Mesenchymal stem cell (in vitro differentiated cells and primary cell): ENCODE data around the gene NAXD. TPM values are rescaled to one million over a fixed set of nuclear protein-coding genes. Genes with fewer than 3 reads are reported as not detected.
"Not testable (repeated sequence)": the region's sequence is repeated elsewhere in the genome, so short reads cannot be mapped to it uniquely, and the experiment has no call there.

Source experiments
- DNase-seq: peaks from one replicate; pipeline ENCODE4 v3.0.0-alpha.2; 2013
- H2AFZ ChIP-seq: one replicate; pipeline ENCODE4 v1.6.1; 2013; ENCODE audit warnings: low read depth, mild to moderate bottlenecking, control low read depth, inconsistent platforms, low read length, moderate library complexity
- H2AK5ac ChIP-seq: 2 replicates; pipeline ENCODE4 v1.6.1; 2013; ENCODE audit warnings: low read length, moderate library complexity, mild to moderate bottlenecking, inconsistent platforms; ENCODE audit not compliant: severe bottlenecking
- H2BK120ac ChIP-seq: one replicate; pipeline ENCODE4 v1.6.1; 2013; ENCODE audit warnings: low read depth, mild to moderate bottlenecking, inconsistent platforms, low read length, moderate library complexity
- H2BK12ac ChIP-seq, 2 experiments: one replicate each; pipeline ENCODE4 v1.6.1; 2013; ENCODE audit warnings: inconsistent platforms in 2 of 2, low read length in 2 of 2, mild to moderate bottlenecking in 2 of 2, moderate library complexity in 2 of 2, control low read depth in 1 of 2
- H2BK15ac ChIP-seq: one replicate; pipeline ENCODE4 v1.6.1; 2013; ENCODE audit warnings: mild to moderate bottlenecking, low read depth, inconsistent platforms; ENCODE audit not compliant: poor library complexity, severe bottlenecking
- H2BK5ac ChIP-seq: 2 replicates; pipeline ENCODE4 v1.6.1; 2013; ENCODE audit warnings: low read depth, mild to moderate bottlenecking, low read length, control low read depth, inconsistent platforms; ENCODE audit not compliant: poor library complexity, severe bottlenecking
- H3K14ac ChIP-seq, 2 experiments: one replicate each; pipeline ENCODE4 v1.6.1; 2013; ENCODE audit warnings: inconsistent platforms in 2 of 2, low read length in 2 of 2, control low read depth in 1 of 2, mild to moderate bottlenecking in 1 of 2, moderate library complexity in 1 of 2
- H3K18ac ChIP-seq, 2 experiments: one replicate each; pipeline ENCODE4 v1.6.1; 2013; ENCODE audit warnings: inconsistent platforms in 2 of 2, low read length in 2 of 2, control low read depth in 1 of 2, low read depth in 1 of 2, mild to moderate bottlenecking in 1 of 2
- H3K23ac ChIP-seq, 2 experiments: one replicate each; pipeline ENCODE4 v1.6.1; 2013; ENCODE audit warnings: inconsistent platforms in 2 of 2, low read length in 2 of 2, mild to moderate bottlenecking in 2 of 2, moderate library complexity in 2 of 2, control low read depth in 1 of 2
- H3K27ac ChIP-seq: 2 replicates; pipeline ENCODE4 v1.5.1; 2013; ENCODE audit warnings: mild to moderate bottlenecking, moderate library complexity, low read length, control low read depth, inconsistent platforms; ENCODE audit not compliant: poor library complexity, severe bottlenecking
- H3K27me3 ChIP-seq, 2 experiments: 2 replicates each; pipeline versions ENCODE4 v1.6.1 to v1.7.0; 2013; ENCODE audit warnings: low read length in 2 of 2, mild to moderate bottlenecking in 2 of 2, moderate library complexity in 2 of 2, control low read depth in 1 of 2, inconsistent platforms in 1 of 2; ENCODE audit not compliant: control insufficient read depth in 1 of 2, insufficient read depth in 1 of 2
- H3K36me3 ChIP-seq, 2 experiments: 2 replicates each; pipeline versions ENCODE4 v1.6.1 to v1.7.0; 2013; ENCODE audit warnings: low read length in 2 of 2, control low read depth in 1 of 2, inconsistent platforms in 1 of 2, low read depth in 1 of 2, mild to moderate bottlenecking in 1 of 2; ENCODE audit not compliant: insufficient read depth in 2 of 2, control insufficient read depth in 1 of 2
- H3K4ac ChIP-seq, 2 experiments: one replicate each; pipeline ENCODE4 v1.6.1; 2013; ENCODE audit warnings: inconsistent platforms in 2 of 2, low read length in 2 of 2, mild to moderate bottlenecking in 2 of 2, moderate library complexity in 2 of 2, control low read depth in 1 of 2, low read depth in 1 of 2
- H3K4me1 ChIP-seq: 2 replicates; pipeline ENCODE4 v1.6.1; 2013; ENCODE audit warnings: low read depth, low read length, control low read depth; ENCODE audit not compliant: control insufficient read depth, insufficient read depth
- H3K4me2 ChIP-seq: 2 replicates; pipeline ENCODE4 v1.6.1; 2013; ENCODE audit warnings: low read length, mild to moderate bottlenecking, inconsistent platforms; ENCODE audit not compliant: poor library complexity, severe bottlenecking
- H3K4me3 ChIP-seq, 2 experiments: 2 replicates each; pipeline versions ENCODE4 v1.5.1 to v1.7.0; 2013; ENCODE audit warnings: low read length in 2 of 2, mild to moderate bottlenecking in 2 of 2, control low read depth in 1 of 2, low read depth in 1 of 2; ENCODE audit not compliant: insufficient read depth in 1 of 2
- H3K79me1 ChIP-seq: replicated peaks from 2 replicates; pipeline ENCODE4 v1.6.1; 2013; ENCODE audit warnings: mild to moderate bottlenecking, control low read depth, low read length, inconsistent platforms; ENCODE audit not compliant: poor library complexity, severe bottlenecking
- H3K9ac ChIP-seq: 2 replicates; pipeline ENCODE4 v1.7.0; 2013; ENCODE audit warnings: mild to moderate bottlenecking, low read length, moderate library complexity
- H3K9me3 ChIP-seq: 2 replicates; pipeline ENCODE4 v1.7.0; 2013; ENCODE audit warnings: mild to moderate bottlenecking, low read length; ENCODE audit not compliant: control insufficient read depth
- H4K8ac ChIP-seq: one replicate; pipeline ENCODE4 v1.6.1; 2013; ENCODE audit warnings: inconsistent platforms, mild to moderate bottlenecking, low read length, moderate library complexity
- H4K91ac ChIP-seq: one replicate; pipeline ENCODE4 v1.6.1; 2013; ENCODE audit warnings: mild to moderate bottlenecking, low read length, inconsistent platforms
- WGBS: methylation state at CpG from one replicate; pipeline ENCODE4 v1.1.7; 2013; ENCODE audit warnings: mixed read lengths; 5-methylcytosine and 5-hydroxymethylcytosine counted together
- polyA plus RNA-seq, 2 experiments: library from polyadenylated mRNA; stranded (reverse); fragments of 200-250 nt; gene quantifications; one replicate each; pipeline ENCODE4 v1.2.3, GENCODE V29; 2013

NAXD gene
- 17.1 TPM for polyA plus RNA-seq (2013, experiment 1 of 2)
- 17.1 TPM for polyA plus RNA-seq (2013, experiment 2 of 2)

GRCh38 chr13:110615322-110616102, at the start of gene NAXD:
Gene NAXD, plus strand, starts transcription at chr13:110615545. Its CDS starts 57 bp downstream, at chr13:110615602.
- Histone ChIP-seq H3K27me3 (no peaks in the 10 kb centered on the region), H2AFZ (peak within 1 kb of the TSS; percentile 98), H2BK5ac (peak within 1 kb of the TSS; percentile 93), H3K36me3 (no peaks in the 10 kb centered on the region), H3K4ac (peak within 1 kb of the TSS; percentile 90 to 98), H2AK5ac (peak within 1 kb of the TSS; percentile 69), H3K4me2 (peak within 1 kb of the TSS; percentile 97), H3K23ac (peak within 1 kb of the TSS; percentile 74 to 93), H3K4me1 (peaks cover 17% of the 10 kb centered on the region), H3K9me3 (no peaks in the 10 kb centered on the region), H2BK15ac (peak within 1 kb of the TSS; percentile 80), H4K8ac (peak within 1 kb of the TSS; percentile 99), H2BK12ac (peak within 1 kb of the TSS; percentile 2 to 90), H3K14ac (peak within 1 kb of the TSS; percentile 43 to 98), H3K4me3 (peak within 1 kb of the TSS; percentile 91 to 99), H2BK120ac (peak within 1 kb of the TSS; percentile 67), H3K27ac (peak within 1 kb of the TSS; percentile 74), H3K9ac (peak within 1 kb of the TSS; percentile 94), H4K91ac (peak within 1 kb of the TSS; percentile 98), H3K79me1 (peaks cover 1% of the 10 kb centered on the region), H3K18ac (peak within 1 kb of the TSS; percentile 87 to 99)
- DNase-seq = peak; percentile 94
- 1% methylated on average over 84 of the region's 95 CpGs for WGBS

GRCh38 chr13:110566171-110566570, 49.2 kb upstream of the NAXD start:
- no peak overlapping the region for H3K4ac ChIP-seq
- no peak overlapping the region for H3K14ac ChIP-seq
- no peak overlapping the region for H4K91ac ChIP-seq
- H3K4me3 ChIP-seq = no peak overlapping the region
- H2BK12ac ChIP-seq = no peak overlapping the region
- no peak overlapping the region for H2BK15ac ChIP-seq
- H2BK120ac ChIP-seq = no peak overlapping the region
- no peak overlapping the region for H2AK5ac ChIP-seq
- peaks cover 5% of the 10 kb centered on the region for H3K79me1 ChIP-seq
- peak overlapping the region in 1 of 2 experiments; percentile 31 for H3K23ac ChIP-seq
- H2BK5ac ChIP-seq = no peak overlapping the region
- no peak overlapping the region for H3K4me2 ChIP-seq
- 67% methylated on average over 7 of the region's 9 CpGs for WGBS
- H3K27me3 ChIP-seq = peaks cover 0 to 18% of the 10 kb centered on the region in 2 experiments
- no peak for DNase-seq
- no peaks in the 10 kb centered on the region for H3K36me3 ChIP-seq
- no peak overlapping the region for H3K9ac ChIP-seq
- H2AFZ ChIP-seq = no peak overlapping the region
- H3K18ac ChIP-seq = no peak overlapping the region
- peaks cover 7% of the 10 kb centered on the region for H3K4me1 ChIP-seq
- no peak overlapping the region for H4K8ac ChIP-seq
- H3K9me3 ChIP-seq = no peaks in the 10 kb centered on the region
- no peak overlapping the region for H3K27ac ChIP-seq

- WGBS = 100% methylated on average over 3 of the region's 3 CpGs
- Histone ChIP-seq H3K9me3 (no peaks in the 10 kb centered on the region), H3K9ac (no peak overlapping the region), H3K36me3 (no peaks in the 10 kb centered on the region), H3K23ac (no peak overlapping the region), H3K4me2 (no peak overlapping the region), H3K27me3 (peaks cover 9 to 42% of the 10 kb centered on the region in 2 experiments), H2BK120ac (no peak overlapping the region), H3K4me1 (no peaks in the 10 kb centered on the region), H2AFZ (no peak overlapping the region), H3K14ac (no peak overlapping the region), H3K79me1 (no peaks in the 10 kb centered on the region), H2BK15ac (no peak overlapping the region), H3K27ac (no peak overlapping the region), H3K4me3 (no peak overlapping the region), H2AK5ac (no peak overlapping the region), H2BK5ac (no peak overlapping the region), H3K18ac (no peak overlapping the region), H2BK12ac (no peak overlapping the region), H4K8ac (no peak overlapping the region), H4K91ac (no peak overlapping the region), H3K4ac (no peak overlapping the region)
- no peak for DNase-seq
Measured at GRCh38 chr13:110568612-110569011, 46.7 kb upstream of the NAXD start.

- peaks cover 9 to 54% of the 10 kb centered on the region in 2 experiments for H3K27me3 ChIP-seq
- H3K18ac ChIP-seq = not testable (repeated sequence)
Measured at GRCh38 chr13:110569962-110570361, 45.4 kb upstream of the NAXD start.

More at GRCh38 chr13:110569962-110570361, 45.4 kb upstream of the NAXD start:
- WGBS = 89% methylated on average over 7 of the region's 7 CpGs
- not testable (repeated sequence) for H4K91ac ChIP-seq, H3K9me3 ChIP-seq, H3K14ac ChIP-seq, H3K4me2 ChIP-seq, H2AK5ac ChIP-seq, H2BK120ac ChIP-seq, H3K36me3 ChIP-seq, H4K8ac ChIP-seq, H3K9ac ChIP-seq, H2BK15ac ChIP-seq, H3K4me1 ChIP-seq, H3K4ac ChIP-seq, H2BK5ac ChIP-seq, H3K4me3 ChIP-seq, H3K79me1 ChIP-seq, H2BK12ac ChIP-seq, H3K27ac ChIP-seq, H3K23ac ChIP-seq, DNase-seq, H2AFZ ChIP-seq
